ENCODE results near the gene ERMAP.

Gene ERMAP

GRCh38 chr1:42832641-42833240, 15.8 kb downstream of the ERMAP start:
- TF ChIP-seq, protein P1, sequence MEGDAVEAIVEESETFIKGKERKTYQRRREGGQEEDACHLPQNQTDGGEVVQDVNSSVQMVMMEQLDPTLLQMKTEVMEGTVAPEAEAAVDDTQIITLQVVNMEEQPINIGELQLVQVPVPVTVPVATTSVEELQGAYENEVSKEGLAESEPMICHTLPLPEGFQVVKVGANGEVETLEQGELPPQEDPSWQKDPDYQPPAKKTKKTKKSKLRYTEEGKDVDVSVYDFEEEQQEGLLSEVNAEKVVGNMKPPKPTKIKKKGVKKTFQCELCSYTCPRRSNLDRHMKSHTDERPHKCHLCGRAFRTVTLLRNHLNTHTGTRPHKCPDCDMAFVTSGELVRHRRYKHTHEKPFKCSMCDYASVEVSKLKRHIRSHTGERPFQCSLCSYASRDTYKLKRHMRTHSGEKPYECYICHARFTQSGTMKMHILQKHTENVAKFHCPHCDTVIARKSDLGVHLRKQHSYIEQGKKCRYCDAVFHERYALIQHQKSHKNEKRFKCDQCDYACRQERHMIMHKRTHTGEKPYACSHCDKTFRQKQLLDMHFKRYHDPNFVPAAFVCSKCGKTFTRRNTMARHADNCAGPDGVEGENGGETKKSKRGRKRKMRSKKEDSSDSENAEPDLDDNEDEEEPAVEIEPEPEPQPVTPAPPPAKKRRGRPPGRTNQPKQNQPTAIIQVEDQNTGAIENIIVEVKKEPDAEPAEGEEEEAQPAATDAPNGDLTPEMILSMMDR (conservative IDR thresholded peaks at IDR 0.05; ENCODE audit: low read depth, low read length) = no peak
- no peaks in the 10 kb centered on the region for H3K36me3 ChIP-seq (ENCODE audit: insufficient read depth)

DNA sequence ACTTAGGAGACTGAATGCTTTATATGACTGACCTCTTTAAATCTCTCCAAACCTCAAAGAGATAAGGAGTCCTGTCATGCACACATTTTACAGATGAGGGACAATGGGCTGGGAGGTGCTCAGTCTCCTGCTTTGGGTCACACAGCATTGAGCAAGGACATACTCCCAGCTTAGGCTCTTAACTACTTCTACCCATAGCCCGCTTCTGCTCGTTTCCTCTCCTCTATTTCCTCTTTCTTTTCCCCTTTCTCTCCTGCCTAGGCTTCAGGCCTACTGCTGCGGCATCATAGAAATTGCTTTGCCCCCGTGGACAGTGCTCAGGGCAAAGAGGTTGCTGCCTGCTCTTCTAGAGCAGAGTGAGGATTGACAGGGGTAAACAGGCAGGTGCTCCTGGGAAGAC, 17.1 kb downstream of the ERMAP start:
- Histone ChIP-seq H4K20me1 (ENCODE audit: insufficient read depth) (no peaks in the 10 kb centered on the region), H2AFZ (ENCODE audit: low read depth) (no peak overlapping the region), H3K4me1 (ENCODE audit: low read depth, poor library complexity, severe bottlenecking) (no peaks in the 10 kb centered on the region), H3K4me3 (IDR thresholded peaks at IDR 0.05; ENCODE audit: insufficient read depth, low read depth, low read length) (no peak overlapping the region), H3K4me2 (no peak overlapping the region), H3K79me2 (ENCODE audit: insufficient read depth, low read depth) (no peaks in the 10 kb centered on the region), H3K9ac (no peak overlapping the region), H3K36me3 (ENCODE audit: insufficient read depth) (no peaks in the 10 kb centered on the region), H3K27ac (no peak overlapping the region), H3K27me3 (ENCODE audit: insufficient read depth, low read depth) (no peaks in the 10 kb centered on the region)
- TF ChIP-seq, protein P1 (conservative IDR thresholded peaks at IDR 0.05; ENCODE audit: low read depth, low read length) = no peak

More at GRCh38 chr1:42832641-42833240, 15.8 kb downstream of the ERMAP start:
- Histone ChIP-seq H4K20me1 (ENCODE audit: insufficient read depth) (no peaks in the 10 kb centered on the region), H3K79me2 (ENCODE audit: insufficient read depth, low read depth) (no peaks in the 10 kb centered on the region), H3K4me3 (IDR thresholded peaks at IDR 0.05; ENCODE audit: insufficient read depth, low read depth, low read length) (no peak overlapping the region), H3K4me1 (ENCODE audit: low read depth, poor library complexity, severe bottlenecking) (no peaks in the 10 kb centered on the region), H3K27me3 (ENCODE audit: insufficient read depth, low read depth) (no peaks in the 10 kb centered on the region), H3K9ac (no peak overlapping the region), H3K27ac (no peak overlapping the region), H2AFZ (ENCODE audit: low read depth) (no peak overlapping the region), H3K4me2 (no peak overlapping the region)

- H3K4me3 ChIP-seq (IDR thresholded peaks at IDR 0.05; ENCODE audit: insufficient read depth, low read depth, low read length) = no peak overlapping the region
- no peak overlapping the region for H3K9ac ChIP-seq
- TF ChIP-seq, protein P1 (conservative IDR thresholded peaks at IDR 0.05; ENCODE audit: low read depth, low read length) = no peak
- no peaks in the 10 kb centered on the region for H4K20me1 ChIP-seq (ENCODE audit: insufficient read depth)
- H3K27me3 ChIP-seq (ENCODE audit: insufficient read depth, low read depth) = no peaks in the 10 kb centered on the region
- H3K27ac ChIP-seq = no peak overlapping the region
- no peaks in the 10 kb centered on the region for H3K36me3 ChIP-seq (ENCODE audit: insufficient read depth)
- no peaks in the 10 kb centered on the region for H3K79me2 ChIP-seq (ENCODE audit: insufficient read depth, low read depth)
- H3K4me1 ChIP-seq (ENCODE audit: low read depth, poor library complexity, severe bottlenecking) = no peaks in the 10 kb centered on the region
- no peak overlapping the region for H3K4me2 ChIP-seq
- H2AFZ ChIP-seq (ENCODE audit: low read depth) = no peak overlapping the region
These were observed 17.9 kb downstream of the ERMAP start for GRCh38 chr1:42834803-42835202.

DNA sequence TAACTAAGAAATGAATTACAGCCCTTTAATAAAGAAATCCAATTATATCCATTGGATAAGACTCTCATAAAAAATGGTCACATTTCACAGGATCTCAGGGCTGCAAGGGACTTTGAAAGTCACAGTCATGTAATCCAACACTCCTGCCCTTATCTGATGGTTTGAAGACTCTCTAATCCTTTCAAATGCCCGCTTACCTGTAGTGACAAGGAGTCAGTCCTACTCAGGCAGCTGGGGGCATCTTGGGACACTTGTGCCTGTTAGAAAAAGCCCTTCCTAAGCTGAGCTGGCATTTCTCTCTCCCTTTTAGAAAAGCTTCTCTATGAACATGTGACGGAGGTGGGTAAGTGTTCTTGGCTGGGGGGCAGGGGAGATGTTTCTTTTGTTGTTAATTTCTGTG, 18.5 kb downstream of the ERMAP start:
- Histone ChIP-seq H3K36me3 (ENCODE audit: insufficient read depth) (no peaks in the 10 kb centered on the region), H3K79me2 (ENCODE audit: insufficient read depth, low read depth) (no peaks in the 10 kb centered on the region), H3K9ac (no peak overlapping the region), H3K27ac (no peak overlapping the region), H4K20me1 (ENCODE audit: insufficient read depth) (no peaks in the 10 kb centered on the region), H3K27me3 (ENCODE audit: insufficient read depth, low read depth) (no peaks in the 10 kb centered on the region), H2AFZ (ENCODE audit: low read depth) (no peak overlapping the region), H3K4me3 (IDR thresholded peaks at IDR 0.05; ENCODE audit: insufficient read depth, low read depth, low read length) (no peak overlapping the region), H3K4me1 (ENCODE audit: low read depth, poor library complexity, severe bottlenecking) (no peaks in the 10 kb centered on the region), H3K4me2 (no peak overlapping the region)
- TF ChIP-seq, protein P1 (conservative IDR thresholded peaks at IDR 0.05; ENCODE audit: low read depth, low read length) = no peak
